ENCODE data around the gene ROPN1L.

ROPN1L gene

GRCh38 chr5:10459080-10460055, 17.7 kb downstream of the ROPN1L start:
- no peak overlapping the region for H3K4me2 ChIP-seq (ENCODE audit: low read length)
- H3F3A ChIP-seq (ENCODE audit: control insufficient read depth, insufficient read depth) = no peaks in the 10 kb centered on the region
- no peaks in the 10 kb centered on the region for H3K79me2 ChIP-seq (ENCODE audit: control insufficient read depth, low read length)
- H3K27ac ChIP-seq (ENCODE audit: low read depth, low read length) = no peak overlapping the region
- peaks cover 3% of the 10 kb centered on the region; the same call in 1 of the 2 replicates for H3K27me3 ChIP-seq (ENCODE audit: control insufficient read depth, low read length)
- no peak for TF ChIP-seq EZH2phosphoT487 (IDR thresholded peaks at IDR 0.05; ENCODE audit: borderline replicate concordance, low read length)
- TF ChIP-seq, protein P1, sequence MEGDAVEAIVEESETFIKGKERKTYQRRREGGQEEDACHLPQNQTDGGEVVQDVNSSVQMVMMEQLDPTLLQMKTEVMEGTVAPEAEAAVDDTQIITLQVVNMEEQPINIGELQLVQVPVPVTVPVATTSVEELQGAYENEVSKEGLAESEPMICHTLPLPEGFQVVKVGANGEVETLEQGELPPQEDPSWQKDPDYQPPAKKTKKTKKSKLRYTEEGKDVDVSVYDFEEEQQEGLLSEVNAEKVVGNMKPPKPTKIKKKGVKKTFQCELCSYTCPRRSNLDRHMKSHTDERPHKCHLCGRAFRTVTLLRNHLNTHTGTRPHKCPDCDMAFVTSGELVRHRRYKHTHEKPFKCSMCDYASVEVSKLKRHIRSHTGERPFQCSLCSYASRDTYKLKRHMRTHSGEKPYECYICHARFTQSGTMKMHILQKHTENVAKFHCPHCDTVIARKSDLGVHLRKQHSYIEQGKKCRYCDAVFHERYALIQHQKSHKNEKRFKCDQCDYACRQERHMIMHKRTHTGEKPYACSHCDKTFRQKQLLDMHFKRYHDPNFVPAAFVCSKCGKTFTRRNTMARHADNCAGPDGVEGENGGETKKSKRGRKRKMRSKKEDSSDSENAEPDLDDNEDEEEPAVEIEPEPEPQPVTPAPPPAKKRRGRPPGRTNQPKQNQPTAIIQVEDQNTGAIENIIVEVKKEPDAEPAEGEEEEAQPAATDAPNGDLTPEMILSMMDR (IDR thresholded peaks at IDR 0.05; ENCODE audit: low read depth, low read length, poor library complexity, severe bottlenecking) = no peak
- H3K4me1 ChIP-seq (ENCODE audit: control insufficient read depth, low read length) = no peaks in the 10 kb centered on the region
- no peaks in the 10 kb centered on the region for H3K9me3 ChIP-seq (ENCODE audit: control insufficient read depth, insufficient read depth, low read length)
- H3K4me3 ChIP-seq (ENCODE audit: low read length) = no peak overlapping the region
- H3K36me3 ChIP-seq (ENCODE audit: control insufficient read depth, low read length) = no peaks in the 10 kb centered on the region
- H3K9me2 ChIP-seq (replicated peaks; ENCODE audit: control insufficient read depth, low read length) = no peaks in the 10 kb centered on the region
- H4K20me1 ChIP-seq (ENCODE audit: control insufficient read depth, insufficient read depth, low read depth, low read length) = no peaks in the 10 kb centered on the region

GRCh38 chr5:10460252-10460906, 18.7 kb downstream of the ROPN1L start:
- Histone ChIP-seq H3K9me2 (replicated peaks; ENCODE audit: control insufficient read depth, low read length) (no peaks in the 10 kb centered on the region), H3K9me3 (ENCODE audit: control insufficient read depth, insufficient read depth, low read length) (no peaks in the 10 kb centered on the region), H3F3A (ENCODE audit: control insufficient read depth, insufficient read depth) (peaks cover 2% of the 10 kb centered on the region; the same call in 1 of the 2 replicates), H3K27me3 (ENCODE audit: control insufficient read depth, low read length) (peaks cover 7% of the 10 kb centered on the region; the same call in 1 of the 2 replicates), H3K36me3 (ENCODE audit: control insufficient read depth, low read length) (no peaks in the 10 kb centered on the region), H4K20me1 (ENCODE audit: control insufficient read depth, insufficient read depth, low read depth, low read length) (no peaks in the 10 kb centered on the region), H3K79me2 (ENCODE audit: control insufficient read depth, low read length) (no peaks in the 10 kb centered on the region), H3K27ac (ENCODE audit: low read depth, low read length) (no peak overlapping the region), H3K4me3 (ENCODE audit: low read length) (no peak overlapping the region), H3K4me1 (ENCODE audit: control insufficient read depth, low read length) (no peaks in the 10 kb centered on the region), H3K4me2 (ENCODE audit: low read length) (no peak overlapping the region)
- TF ChIP-seq, protein P1 (IDR thresholded peaks at IDR 0.05; ENCODE audit: low read depth, low read length, poor library complexity, severe bottlenecking) = no peak
- TF ChIP-seq EZH2phosphoT487 (IDR thresholded peaks at IDR 0.05; ENCODE audit: borderline replicate concordance, low read length) = no peak

DNA sequence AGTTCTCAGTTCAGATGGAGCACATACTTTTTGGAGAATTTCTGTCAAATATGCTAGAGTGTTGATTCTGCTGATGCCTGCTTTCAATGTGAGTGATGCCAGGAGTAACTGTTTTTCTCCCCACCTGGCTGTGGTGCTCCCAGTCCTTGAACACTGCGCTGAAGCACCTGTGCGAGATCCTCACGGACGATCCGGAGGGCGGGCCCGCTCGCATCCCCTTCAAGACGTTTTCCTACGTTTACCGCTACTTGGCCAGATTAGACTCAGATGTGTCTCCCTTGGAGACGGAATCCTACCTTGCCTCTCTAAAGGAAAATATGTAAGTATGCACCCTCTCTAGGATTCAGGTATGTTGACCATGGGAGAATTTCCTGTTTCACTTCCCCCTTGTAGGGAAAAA, 19.4 kb downstream of the ROPN1L start:
- peaks cover 2% of the 10 kb centered on the region; the same call in 1 of the 2 replicates for H3F3A ChIP-seq (ENCODE audit: control insufficient read depth, insufficient read depth)
- H3K4me3 ChIP-seq (ENCODE audit: low read length) = no peak overlapping the region
- no peaks in the 10 kb centered on the region for H3K36me3 ChIP-seq (ENCODE audit: control insufficient read depth, low read length)
- peaks cover 7% of the 10 kb centered on the region; the same call in 1 of the 2 replicates for H3K27me3 ChIP-seq (ENCODE audit: control insufficient read depth, low read length)
- H3K4me1 ChIP-seq (ENCODE audit: control insufficient read depth, low read length) = no peaks in the 10 kb centered on the region
- H4K20me1 ChIP-seq (ENCODE audit: control insufficient read depth, insufficient read depth, low read depth, low read length) = no peaks in the 10 kb centered on the region
- H3K9me3 ChIP-seq (ENCODE audit: control insufficient read depth, insufficient read depth, low read length) = no peaks in the 10 kb centered on the region
- no peak overlapping the region for H3K4me2 ChIP-seq (ENCODE audit: low read length)
- no peaks in the 10 kb centered on the region for H3K9me2 ChIP-seq (replicated peaks; ENCODE audit: control insufficient read depth, low read length)
- H3K27ac ChIP-seq (ENCODE audit: low read depth, low read length) = no peak overlapping the region
- TF ChIP-seq, protein P1 (IDR thresholded peaks at IDR 0.05; ENCODE audit: low read depth, low read length, poor library complexity, severe bottlenecking) = no peak
- no peak for TF ChIP-seq EZH2phosphoT487 (IDR thresholded peaks at IDR 0.05; ENCODE audit: borderline replicate concordance, low read length)
- no peaks in the 10 kb centered on the region for H3K79me2 ChIP-seq (ENCODE audit: control insufficient read depth, low read length)
